Measurements from ENCODE around the gene NADK. TPM values are rescaled to one million over a fixed set of nuclear protein-coding genes. Genes with fewer than 3 reads are reported as not detected.

Gene NADK
- total RNA-seq, 1 experiment from 2014 or later: 93.4 TPM

DNA sequence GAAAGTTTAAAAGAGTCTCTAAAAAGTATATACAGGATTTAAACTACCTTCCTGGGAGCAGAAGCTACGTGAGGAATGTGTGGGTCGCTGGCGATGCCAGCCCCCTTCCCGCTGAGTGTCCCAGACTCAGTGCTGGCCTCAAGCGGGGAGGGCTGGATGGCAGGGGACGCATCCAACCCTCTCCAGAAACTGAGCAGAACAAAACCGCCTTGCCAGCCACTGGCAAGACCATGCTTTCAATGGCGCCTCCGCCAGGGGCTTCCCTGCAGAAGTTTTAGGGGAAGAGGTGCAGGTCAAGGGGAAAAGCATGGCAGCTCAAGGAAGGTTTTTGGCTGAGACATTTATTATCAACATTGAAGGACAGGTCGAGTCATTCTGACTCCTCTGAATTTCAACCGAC is 26.1 kb downstream of the NADK start:
- ChIA-PET CTCF (no interaction called here), RAD21 (ENCODE audit: low non-redundant PET in 1 of 2, low total read pairs in 2 of 2, uncharacterized antibody in 2 of 2, unreplicated experiment in 2 of 2) (no interaction called here), POLR2A (interaction anchor here (0.7 kb wide), 1 partner anchor 405 kb away, joined by 3 read pairs; no protein-coding TSS in a partner anchor)
- H3K4me3 ChIP-seq (replicated peaks in 1 of 2; ENCODE audit: low read depth in 1 of 2, low read length in 2 of 2): no peak overlapping the region
- H2AFZ ChIP-seq (ENCODE audit: low read depth, low read length, poor library complexity, severe bottlenecking): no peak overlapping the region
- H4K20me1 ChIP-seq (ENCODE audit: insufficient read depth): no peaks in the 10 kb centered on the region
- no peak for TF ChIP-seq ZNF274 (IDR thresholded peaks at IDR 0.05; ENCODE audit: low read depth, low read length)
- TF ChIP-seq SRF (IDR thresholded peaks at IDR 0.05; ENCODE audit: low read depth): no peak
- no peak for TF ChIP-seq RAD21 (IDR thresholded peaks at IDR 0.05; ENCODE audit: low read depth)
- TF ChIP-seq, protein P1, sequence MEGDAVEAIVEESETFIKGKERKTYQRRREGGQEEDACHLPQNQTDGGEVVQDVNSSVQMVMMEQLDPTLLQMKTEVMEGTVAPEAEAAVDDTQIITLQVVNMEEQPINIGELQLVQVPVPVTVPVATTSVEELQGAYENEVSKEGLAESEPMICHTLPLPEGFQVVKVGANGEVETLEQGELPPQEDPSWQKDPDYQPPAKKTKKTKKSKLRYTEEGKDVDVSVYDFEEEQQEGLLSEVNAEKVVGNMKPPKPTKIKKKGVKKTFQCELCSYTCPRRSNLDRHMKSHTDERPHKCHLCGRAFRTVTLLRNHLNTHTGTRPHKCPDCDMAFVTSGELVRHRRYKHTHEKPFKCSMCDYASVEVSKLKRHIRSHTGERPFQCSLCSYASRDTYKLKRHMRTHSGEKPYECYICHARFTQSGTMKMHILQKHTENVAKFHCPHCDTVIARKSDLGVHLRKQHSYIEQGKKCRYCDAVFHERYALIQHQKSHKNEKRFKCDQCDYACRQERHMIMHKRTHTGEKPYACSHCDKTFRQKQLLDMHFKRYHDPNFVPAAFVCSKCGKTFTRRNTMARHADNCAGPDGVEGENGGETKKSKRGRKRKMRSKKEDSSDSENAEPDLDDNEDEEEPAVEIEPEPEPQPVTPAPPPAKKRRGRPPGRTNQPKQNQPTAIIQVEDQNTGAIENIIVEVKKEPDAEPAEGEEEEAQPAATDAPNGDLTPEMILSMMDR (IDR thresholded peaks at IDR 0.05 in 2 of 3, conservative IDR thresholded peaks at IDR 0.05 in 1 of 3; ENCODE audit: borderline replicate concordance in 1 of 3, insufficient read depth in 1 of 3, low read depth in 2 of 3, low read length in 2 of 3): no peak
- no peak for TF ChIP-seq MAX (IDR thresholded peaks at IDR 0.05)
- TF ChIP-seq TCF7L2 (IDR thresholded peaks at IDR 0.05; ENCODE audit: borderline replicate concordance, extremely low read depth, insufficient read depth, insufficient read length): no peak
- TF ChIP-seq CBX3 (IDR thresholded peaks at IDR 0.05; ENCODE audit: low read depth): no peak
- no peak for TF ChIP-seq EGR1 (IDR thresholded peaks at IDR 0.05; ENCODE audit: low read depth)
- TF ChIP-seq SIN3A (IDR thresholded peaks at IDR 0.05; ENCODE audit: low read depth): no peak
- TF ChIP-seq YY1 (IDR thresholded peaks at IDR 0.05; ENCODE audit: extremely low read depth, insufficient replicate concordance, low read depth, low read length): no peak
- TF ChIP-seq REST (IDR thresholded peaks at IDR 0.05; ENCODE audit: low read depth): no peak
- no peak for TF ChIP-seq EZH2 (IDR thresholded peaks at IDR 0.05)
- no peak for TF ChIP-seq EZH2phosphoT487 (IDR thresholded peaks at IDR 0.05; ENCODE audit: borderline replicate concordance)
- TF ChIP-seq ATF3 (IDR thresholded peaks at IDR 0.05): no peak
- no peak for TF ChIP-seq JUND (IDR thresholded peaks at IDR 0.05)
- TF ChIP-seq POLR2A (IDR thresholded peaks at IDR 0.05; ENCODE audit: borderline replicate concordance, extremely low read depth, insufficient read depth, insufficient read length): no peak
- no peak for TF ChIP-seq POLR2AphosphoS5 (IDR thresholded peaks at IDR 0.05; ENCODE audit: low read depth, low read length)
- TF ChIP-seq CEBPB (IDR thresholded peaks at IDR 0.05; ENCODE audit: low read depth): no peak
- TF ChIP-seq, protein P2, sequence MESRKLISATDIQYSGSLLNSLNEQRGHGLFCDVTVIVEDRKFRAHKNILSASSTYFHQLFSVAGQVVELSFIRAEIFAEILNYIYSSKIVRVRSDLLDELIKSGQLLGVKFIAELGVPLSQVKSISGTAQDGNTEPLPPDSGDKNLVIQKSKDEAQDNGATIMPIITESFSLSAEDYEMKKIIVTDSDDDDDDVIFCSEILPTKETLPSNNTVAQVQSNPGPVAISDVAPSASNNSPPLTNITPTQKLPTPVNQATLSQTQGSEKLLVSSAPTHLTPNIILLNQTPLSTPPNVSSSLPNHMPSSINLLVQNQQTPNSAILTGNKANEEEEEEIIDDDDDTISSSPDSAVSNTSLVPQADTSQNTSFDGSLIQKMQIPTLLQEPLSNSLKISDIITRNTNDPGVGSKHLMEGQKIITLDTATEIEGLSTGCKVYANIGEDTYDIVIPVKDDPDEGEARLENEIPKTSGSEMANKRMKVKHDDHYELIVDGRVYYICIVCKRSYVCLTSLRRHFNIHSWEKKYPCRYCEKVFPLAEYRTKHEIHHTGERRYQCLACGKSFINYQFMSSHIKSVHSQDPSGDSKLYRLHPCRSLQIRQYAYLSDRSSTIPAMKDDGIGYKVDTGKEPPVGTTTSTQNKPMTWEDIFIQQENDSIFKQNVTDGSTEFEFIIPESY (IDR thresholded peaks at IDR 0.05; ENCODE audit: extremely low read depth, insufficient replicate concordance, low read length): no peak
- no peaks in the 10 kb centered on the region for H3K4me1 ChIP-seq (ENCODE audit: control insufficient read depth in 1 of 2, insufficient read depth in 2 of 2, low read length in 2 of 2)
- TSS peak; percentile 44 for BruUV-seq (replicated peaks)
- no peak overlapping the region for H3K27ac ChIP-seq (ENCODE audit: low read depth, low read length)
- intact Hi-C loops (cut with micrococcal nuclease): no loop called here
- no peaks in the 10 kb centered on the region for H3K27me3 ChIP-seq (ENCODE audit: insufficient read depth, low read length)
- no peaks in the 10 kb centered on the region for H3K9me2 ChIP-seq (ENCODE audit: insufficient read depth)
- ATAC-seq (no peak), DNase-seq (ENCODE audit: low read depth, low spot score) (no peak)
- peaks cover 1 to 29% of the 10 kb centered on the region in 2 experiments; a peak in 3 of 4 replicates for H3K36me3 ChIP-seq (ENCODE audit: control insufficient read depth in 1 of 2, insufficient read depth in 2 of 2, low read length in 2 of 2)
- peaks cover 8% of the 10 kb centered on the region; the same call in 1 of the 2 replicates for H3K79me2 ChIP-seq (ENCODE audit: insufficient read depth, low read length)
- H3K9me3 ChIP-seq (ENCODE audit: control insufficient read depth in 1 of 2, insufficient read depth in 1 of 2, low read depth in 1 of 2, low read length in 2 of 2): no peaks in the 10 kb centered on the region
- H3K9ac ChIP-seq (ENCODE audit: low read length): no peak overlapping the region
- no peak overlapping the region for H3K4me2 ChIP-seq (ENCODE audit: low read length)
